Hematopoietic multipotent progenitor cell treated with erythropoietin and hydrocortisone succinate and interleukin-3 and kit ligand, for 15 days (in vitro differentiated cells): Measurements from ENCODE around the gene SEL1L.
A peak's percentile ranks its signal among the peaks of the same experiment; 100 is the strongest.
"Not testable (repeated sequence)": the region's sequence is repeated elsewhere in the genome, so short reads cannot be mapped to it uniquely, and the experiment has no call there.

Experiments
- DNase-seq: peaks from one replicate; pipeline ENCODE4 v3.0.0-alpha.2; 2015; ENCODE audit warnings: low spot score

The SEL1L gene

GRCh38 chr14:81533536-81534343 is at the start of gene SEL1L:
Gene SEL1L (minus strand): TSS chr14:81533853. CDS start chr14:81533744, 109 bp downstream.
- peak; percentile 99 for DNase-seq

GRCh38 chr14:81582420-81582819 is 48.8 kb upstream of the SEL1L start:
- no peak for DNase-seq

- no peak for DNase-seq
These were observed 45.5 kb upstream of the SEL1L start for GRCh38 chr14:81579115-81579514.

- DNase-seq: no peak
These were observed 37.8 kb upstream of the SEL1L start for GRCh38 chr14:81571437-81571836.

GRCh38 chr14:81567302-81567701 is 33.6 kb upstream of the SEL1L start:
- no peak for DNase-seq

GRCh38 chr14:81565441-81566290 is 32.0 kb upstream of the SEL1L start:
- DNase-seq: no peak

GRCh38 chr14:81562818-81563217 is 29.2 kb upstream of the SEL1L start:
- DNase-seq: no peak

GRCh38 chr14:81561084-81561775 is 27.6 kb upstream of the SEL1L start:
- DNase-seq: no peak

- no peak for DNase-seq
These were observed 25.7 kb upstream of the SEL1L start for GRCh38 chr14:81559385-81559784.

- DNase-seq: no peak
These were observed 23.5 kb upstream of the SEL1L start for GRCh38 chr14:81557146-81557545.

- DNase-seq: no peak
These were observed 22.0 kb upstream of the SEL1L start for GRCh38 chr14:81555684-81556083.

- DNase-seq: no peak
These were observed 21.4 kb upstream of the SEL1L start for GRCh38 chr14:81555051-81555450.

- no peak for DNase-seq
These were observed 17.8 kb upstream of the SEL1L start for GRCh38 chr14:81551471-81551870.

- DNase-seq: no peak
These were observed 16.5 kb upstream of the SEL1L start for GRCh38 chr14:81550001-81550637.

GRCh38 chr14:81541206-81541605 is 7.6 kb upstream of the SEL1L start:
- not testable (repeated sequence) for DNase-seq

GRCh38 chr14:81537193-81537592 is 3.5 kb upstream of the SEL1L start:
- DNase-seq: no peak

- no peak for DNase-seq
These were observed 2.7 kb upstream of the SEL1L start for GRCh38 chr14:81536241-81536771.

GRCh38 chr14:81535396-81536164 is 1.9 kb upstream of the SEL1L start:
- no peak for DNase-seq

- DNase-seq: no peak
These were observed 939 bp upstream of the SEL1L start for GRCh38 chr14:81534510-81535074.

- DNase-seq: no peak
These were observed 479 bp downstream of the SEL1L start for GRCh38 chr14:81533212-81533535.

- DNase-seq: peak; percentile 46
These were observed 4.3 kb downstream of the SEL1L start for GRCh38 chr14:81529391-81529790.
